Measurements from ENCODE around the gene NDST1. TPM values are rescaled to one million over a fixed set of nuclear protein-coding genes. Genes with fewer than 3 reads are reported as not detected.

Gene NDST1
- total RNA-seq, 1 donor from 2014 or later = 17.1 TPM

DNA sequence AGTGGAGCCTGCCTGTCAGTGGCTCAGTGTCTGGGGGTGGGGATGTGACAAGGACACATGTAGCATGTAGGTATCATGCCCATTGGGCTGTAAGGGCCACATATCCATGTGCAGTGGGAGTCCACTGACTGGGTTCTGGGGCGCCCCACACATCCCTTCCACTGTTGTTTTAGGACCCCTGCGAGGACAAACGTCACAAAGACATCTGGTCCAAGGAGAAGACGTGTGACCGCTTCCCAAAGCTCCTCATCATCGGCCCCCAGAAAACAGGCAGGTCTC, 33.4 kb downstream of the NDST1 start:
- H3K36me3 ChIP-seq (ENCODE audit: control insufficient read depth, insufficient read depth, low read length) = peaks cover 38% of the 10 kb centered on the region
- no peak overlapping the region for H3K4me3 ChIP-seq (ENCODE audit: low read depth, low read length)
- H3K27me3 ChIP-seq (ENCODE audit: control insufficient read depth, insufficient read depth, low read length) = no peaks in the 10 kb centered on the region
- DNase-seq (ENCODE audit: low read depth) (no peak), FAIRE-seq (no peak)
- TF ChIP-seq, protein P1, sequence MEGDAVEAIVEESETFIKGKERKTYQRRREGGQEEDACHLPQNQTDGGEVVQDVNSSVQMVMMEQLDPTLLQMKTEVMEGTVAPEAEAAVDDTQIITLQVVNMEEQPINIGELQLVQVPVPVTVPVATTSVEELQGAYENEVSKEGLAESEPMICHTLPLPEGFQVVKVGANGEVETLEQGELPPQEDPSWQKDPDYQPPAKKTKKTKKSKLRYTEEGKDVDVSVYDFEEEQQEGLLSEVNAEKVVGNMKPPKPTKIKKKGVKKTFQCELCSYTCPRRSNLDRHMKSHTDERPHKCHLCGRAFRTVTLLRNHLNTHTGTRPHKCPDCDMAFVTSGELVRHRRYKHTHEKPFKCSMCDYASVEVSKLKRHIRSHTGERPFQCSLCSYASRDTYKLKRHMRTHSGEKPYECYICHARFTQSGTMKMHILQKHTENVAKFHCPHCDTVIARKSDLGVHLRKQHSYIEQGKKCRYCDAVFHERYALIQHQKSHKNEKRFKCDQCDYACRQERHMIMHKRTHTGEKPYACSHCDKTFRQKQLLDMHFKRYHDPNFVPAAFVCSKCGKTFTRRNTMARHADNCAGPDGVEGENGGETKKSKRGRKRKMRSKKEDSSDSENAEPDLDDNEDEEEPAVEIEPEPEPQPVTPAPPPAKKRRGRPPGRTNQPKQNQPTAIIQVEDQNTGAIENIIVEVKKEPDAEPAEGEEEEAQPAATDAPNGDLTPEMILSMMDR (IDR thresholded peaks at IDR 0.05; ENCODE audit: insufficient read depth, low read length, severe bottlenecking) = no peak

DNA sequence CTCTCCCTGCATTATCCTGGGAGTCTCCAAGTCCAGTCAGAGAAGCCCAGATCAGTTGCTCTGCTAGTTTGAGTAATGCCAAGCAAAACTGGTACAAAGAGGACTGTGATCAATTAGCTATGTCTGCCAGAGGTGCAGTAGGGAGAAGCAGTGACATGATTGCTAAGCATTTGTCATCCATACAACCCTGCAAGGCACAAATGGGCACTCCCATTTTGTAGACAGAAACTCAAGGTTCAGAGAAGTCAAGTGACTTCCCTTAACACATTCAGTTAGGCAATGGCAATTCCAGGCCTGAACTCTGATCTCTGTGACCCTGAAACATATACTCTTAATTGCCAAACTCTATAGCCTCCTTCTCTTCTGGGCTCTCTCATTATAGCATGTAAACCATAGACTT, 34.0 kb downstream of the NDST1 start:
- DNase-seq (ENCODE audit: low read depth) (peak; percentile 88), FAIRE-seq (no peak)
- Histone ChIP-seq H3K27me3 (ENCODE audit: control insufficient read depth, insufficient read depth, low read length) (no peaks in the 10 kb centered on the region), H3K4me3 (ENCODE audit: low read depth, low read length) (no peak overlapping the region), H3K36me3 (ENCODE audit: control insufficient read depth, insufficient read depth, low read length) (peaks cover 39% of the 10 kb centered on the region)
- TF ChIP-seq, protein P1 (IDR thresholded peaks at IDR 0.05; ENCODE audit: insufficient read depth, low read length, severe bottlenecking) = no peak

DNA sequence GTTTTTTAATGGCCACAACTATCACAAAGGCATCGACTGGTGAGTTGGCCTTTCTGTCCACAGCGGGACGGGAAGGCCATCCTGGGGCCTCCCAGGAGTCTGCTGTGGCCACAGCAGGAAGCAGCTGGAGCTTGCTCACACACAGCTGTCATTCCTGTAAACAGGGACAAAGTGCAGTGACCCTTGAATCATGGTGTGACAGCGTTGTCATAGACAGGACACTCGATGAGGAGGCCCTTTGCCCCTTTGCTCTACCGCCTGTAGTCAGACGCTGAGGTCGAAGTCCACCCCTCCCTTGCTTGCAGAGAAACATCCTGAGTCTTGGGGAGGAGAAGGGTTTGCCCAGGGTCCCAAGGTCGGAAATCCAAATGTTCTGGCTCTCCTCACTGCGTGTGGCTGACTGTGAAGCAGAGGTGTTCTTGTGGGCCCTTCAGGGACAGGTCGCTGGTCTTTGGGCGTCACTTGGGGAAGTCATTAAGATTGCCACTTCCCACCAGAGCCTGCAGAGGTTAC, 35.1 kb downstream of the NDST1 start:
- DNase-seq (ENCODE audit: low read depth) (no peak), FAIRE-seq (no peak)
- TF ChIP-seq, protein P1 (IDR thresholded peaks at IDR 0.05; ENCODE audit: insufficient read depth, low read length, severe bottlenecking) = no peak
- no peak overlapping the region for H3K4me3 ChIP-seq (ENCODE audit: low read depth, low read length)
- H3K36me3 ChIP-seq (ENCODE audit: control insufficient read depth, insufficient read depth, low read length) = peaks cover 46% of the 10 kb centered on the region
- H3K27me3 ChIP-seq (ENCODE audit: control insufficient read depth, insufficient read depth, low read length) = no peaks in the 10 kb centered on the region

DNA sequence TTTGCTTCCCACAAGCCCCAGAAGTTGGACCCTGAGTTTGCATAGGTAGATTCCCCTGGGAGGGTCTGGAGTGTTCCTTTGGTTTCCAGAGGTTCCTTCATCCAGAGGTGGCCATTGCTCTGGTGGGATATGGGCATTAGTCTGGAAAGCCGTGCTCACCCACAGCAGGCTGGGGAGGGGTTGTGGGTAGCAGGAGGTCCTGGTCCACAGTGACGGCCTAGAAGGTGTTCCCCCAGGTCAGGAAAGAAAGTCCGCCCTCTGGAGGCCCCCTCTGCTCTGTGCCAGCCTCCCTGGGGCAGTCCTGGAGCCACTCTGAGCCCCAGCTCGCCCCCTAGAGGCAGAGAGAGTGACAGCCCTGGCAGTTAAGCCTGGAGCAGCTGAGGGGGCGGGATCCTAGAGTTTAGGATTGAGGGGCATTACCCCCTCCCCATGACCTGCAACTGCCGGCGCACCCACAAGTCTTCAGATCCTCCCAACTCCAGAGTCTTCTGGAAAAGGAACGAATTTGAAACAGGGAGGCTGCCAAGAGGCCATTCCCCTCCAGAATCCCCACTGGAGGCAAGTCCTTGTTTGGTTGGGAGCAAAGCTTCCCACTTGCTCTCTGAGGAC, 36.8 kb downstream of the NDST1 start:
- TF ChIP-seq, protein P1 (IDR thresholded peaks at IDR 0.05; ENCODE audit: insufficient read depth, low read length, severe bottlenecking) = peak; percentile 93
- FAIRE-seq (no peak), DNase-seq (ENCODE audit: low read depth) (peak; percentile 48)
- Histone ChIP-seq H3K4me3 (ENCODE audit: low read depth, low read length) (no peak overlapping the region), H3K36me3 (ENCODE audit: control insufficient read depth, insufficient read depth, low read length) (peaks cover 48% of the 10 kb centered on the region), H3K27me3 (ENCODE audit: control insufficient read depth, insufficient read depth, low read length) (no peaks in the 10 kb centered on the region)

DNA sequence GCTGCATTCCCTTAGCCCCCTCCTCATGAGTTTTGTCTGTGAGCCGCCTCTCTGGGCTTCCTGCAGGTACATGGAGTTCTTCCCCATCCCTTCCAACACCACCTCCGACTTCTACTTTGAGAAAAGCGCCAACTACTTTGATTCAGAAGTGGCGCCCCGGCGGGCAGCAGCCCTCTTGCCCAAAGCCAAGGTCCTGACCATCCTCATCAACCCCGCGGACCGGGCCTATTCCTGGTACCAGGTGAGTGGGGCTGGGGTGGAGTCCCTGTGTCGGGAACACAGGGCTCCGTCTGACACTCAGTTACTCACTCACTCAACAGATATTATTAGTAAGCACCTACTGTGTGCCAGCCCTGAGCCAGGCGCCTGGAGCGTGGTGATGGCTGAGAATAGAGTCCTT, 37.3 kb downstream of the NDST1 start:
- FAIRE-seq (no peak), DNase-seq (ENCODE audit: low read depth) (no peak)
- TF ChIP-seq, protein P1 (IDR thresholded peaks at IDR 0.05; ENCODE audit: insufficient read depth, low read length, severe bottlenecking) = no peak
- H3K36me3 ChIP-seq (ENCODE audit: control insufficient read depth, insufficient read depth, low read length) = peaks cover 49% of the 10 kb centered on the region
- H3K4me3 ChIP-seq (ENCODE audit: low read depth, low read length) = no peak overlapping the region
- no peaks in the 10 kb centered on the region for H3K27me3 ChIP-seq (ENCODE audit: control insufficient read depth, insufficient read depth, low read length)

DNA sequence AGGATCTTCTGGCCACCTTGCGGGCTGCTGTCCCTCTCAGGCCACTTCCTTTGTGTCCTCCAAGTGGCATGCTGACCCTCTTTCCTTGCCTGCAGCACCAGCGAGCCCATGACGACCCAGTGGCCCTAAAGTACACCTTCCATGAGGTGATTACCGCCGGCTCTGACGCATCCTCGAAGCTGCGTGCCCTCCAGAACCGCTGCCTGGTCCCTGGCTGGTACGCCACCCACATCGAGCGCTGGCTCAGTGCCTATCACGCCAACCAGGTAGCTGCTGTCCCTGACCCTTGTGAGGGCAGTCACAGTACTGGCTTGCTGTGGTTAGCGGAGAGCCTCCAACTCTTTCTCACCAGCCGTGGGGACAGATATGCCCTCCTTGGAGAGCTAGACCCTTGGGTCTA, 40.2 kb downstream of the NDST1 start:
- FAIRE-seq = no peak

More for the DNA sequence above, 40.2 kb downstream of the NDST1 start:
- Histone ChIP-seq H3K36me3 (ENCODE audit: control insufficient read depth, insufficient read depth, low read length) (peaks cover 55% of the 10 kb centered on the region), H3K27me3 (ENCODE audit: control insufficient read depth, insufficient read depth, low read length) (no peaks in the 10 kb centered on the region), H3K4me3 (ENCODE audit: low read depth, low read length) (no peak overlapping the region)
- TF ChIP-seq, protein P1 (IDR thresholded peaks at IDR 0.05; ENCODE audit: insufficient read depth, low read length, severe bottlenecking) = no peak
- DNase-seq (ENCODE audit: low read depth) = no peak

Data from bronchial epithelial cell (primary cell).